Stimulated activated CD8-positive, alpha-beta memory T cell treated with anti-CD3 and anti-CD28 coated beads, Interleukin-12 subunit alpha, Interleukin-12 subunit beta, amount 100 ng/mL, for 1 hour (primary cell): ENCODE data around the gene BAG3.
"Not testable (repeated sequence)": the region's sequence is repeated elsewhere in the genome, so short reads cannot be mapped to it uniquely, and the experiment has no call there.

Experiments
- DNase-seq: peaks from one replicate; pipeline ENCODE4 v3.0.0-alpha.2; 2020; ENCODE audit warnings: low read depth

Gene BAG3

GRCh38 chr10:119640875-119641526 lies 10.2 kb upstream of the BAG3 start:
- DNase-seq, result no peak

- DNase-seq, result no peak
Measured at GRCh38 chr10:119642556-119643111, 8.5 kb upstream of the BAG3 start.

- no peak for DNase-seq
Measured at GRCh38 chr10:119643306-119644204, 7.6 kb upstream of the BAG3 start.

- no peak for DNase-seq
Measured at GRCh38 chr10:119644205-119644814, 6.9 kb upstream of the BAG3 start.

- no peak for DNase-seq
Measured at GRCh38 chr10:119644994-119645393, 6.2 kb upstream of the BAG3 start.

- no peak for DNase-seq
Measured at GRCh38 chr10:119650062-119650461, 1.1 kb upstream of the BAG3 start.

GRCh38 chr10:119651514-119652360 lies 557 bp downstream of the BAG3 start:
- no peak for DNase-seq

- DNase-seq, result no peak
Measured at GRCh38 chr10:119652361-119652730, 1.2 kb downstream of the BAG3 start.

- DNase-seq, result no peak
Measured at GRCh38 chr10:119653209-119653608, 2.0 kb downstream of the BAG3 start.

- no peak for DNase-seq
Measured at GRCh38 chr10:119653916-119654315, 2.7 kb downstream of the BAG3 start.

GRCh38 chr10:119654540-119654939 lies 3.4 kb downstream of the BAG3 start:
- DNase-seq, result no peak

- no peak for DNase-seq
Measured at GRCh38 chr10:119655566-119656001, 4.4 kb downstream of the BAG3 start.

- DNase-seq, result no peak
Measured at GRCh38 chr10:119656760-119657159, 5.6 kb downstream of the BAG3 start.

- no peak for DNase-seq
Measured at GRCh38 chr10:119657725-119658124, 6.5 kb downstream of the BAG3 start.

- DNase-seq, result no peak
Measured at GRCh38 chr10:119658274-119658673, 7.1 kb downstream of the BAG3 start.

GRCh38 chr10:119659951-119660350 lies 8.8 kb downstream of the BAG3 start:
- no peak for DNase-seq

GRCh38 chr10:119662076-119662605 lies 11.0 kb downstream of the BAG3 start:
- DNase-seq, result not testable (repeated sequence)

GRCh38 chr10:119663866-119664698 lies 12.9 kb downstream of the BAG3 start:
- no peak for DNase-seq

GRCh38 chr10:119665901-119666708 lies 14.9 kb downstream of the BAG3 start:
- no peak for DNase-seq

GRCh38 chr10:119666709-119667004 lies 15.5 kb downstream of the BAG3 start:
- DNase-seq, result no peak
